GM10847 (cell line): ENCODE measurements around the gene LST1.

Experiments used
- POLR2A ChIP-seq: IDR thresholded peaks from 2 replicates; pipeline ENCODE4 v1.6.1; 2011; ENCODE audit not compliant: insufficient read length; ENCODE audit errors: extremely low read depth

LST1 gene

DNA sequence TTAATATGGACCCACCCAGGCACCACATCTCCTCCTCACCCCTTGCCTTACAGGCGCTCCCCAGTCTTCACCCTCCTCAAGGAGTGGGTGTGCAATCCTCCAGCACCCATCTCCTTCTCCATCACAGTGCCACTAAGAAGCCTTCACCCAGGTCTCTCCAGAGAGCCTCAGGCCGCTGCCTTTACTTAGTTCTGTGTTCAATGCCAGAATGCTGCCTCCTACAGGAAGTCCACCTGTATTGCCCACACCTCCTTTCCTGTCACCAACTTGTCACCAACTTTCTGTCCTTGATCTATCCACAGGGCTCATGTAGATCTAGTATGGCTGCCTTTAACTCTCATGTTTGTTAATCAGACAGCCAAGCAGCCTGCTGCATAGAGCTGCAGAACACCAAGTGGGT lies 586 bp upstream of the LST1 start:
- no peak for TF ChIP-seq POLR2A

GRCh38 chr6:31586599-31587281 lies 663 bp downstream of the LST1 start:
- no peak for TF ChIP-seq POLR2A

GRCh38 chr6:31587791-31588777 lies 2.0 kb downstream of the LST1 start:
- TF ChIP-seq POLR2A = no peak

DNA sequence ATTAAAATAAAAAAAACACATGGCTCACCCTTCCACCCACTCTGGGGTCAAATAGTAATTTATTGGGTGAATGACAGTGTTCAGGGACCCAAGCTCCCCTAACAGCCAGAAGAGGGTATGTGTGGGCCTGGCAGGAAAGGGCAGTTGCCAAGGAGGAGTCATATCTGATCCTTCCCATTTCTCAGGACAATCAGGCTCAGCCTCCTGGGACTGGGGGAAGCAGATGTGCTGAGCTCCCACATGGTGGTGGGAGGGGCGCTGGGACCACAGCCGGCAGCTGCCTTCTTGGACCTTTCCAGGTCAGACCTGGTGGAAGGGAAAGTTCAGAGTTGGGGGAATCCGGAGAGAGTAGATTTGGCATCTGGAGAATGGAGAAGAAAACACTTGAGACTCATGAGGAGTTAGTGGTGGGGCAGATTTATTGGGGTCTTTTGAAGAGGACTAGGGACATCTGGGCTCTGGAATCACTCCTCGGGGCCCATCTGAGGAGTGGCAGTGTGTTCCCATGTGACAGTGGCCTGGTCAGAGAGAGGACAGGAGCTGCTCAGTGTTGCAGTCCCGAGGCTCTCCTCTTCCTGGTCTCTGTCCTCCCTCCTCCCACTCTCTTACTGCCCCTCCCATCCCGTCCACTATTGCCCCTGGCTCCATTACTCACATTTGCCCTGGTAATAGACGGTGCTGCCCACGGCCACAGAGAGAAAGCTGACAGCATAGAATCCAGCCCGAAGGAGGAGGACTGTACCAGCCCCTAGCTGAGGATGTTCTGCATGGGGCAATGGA lies 3.0 kb downstream of the LST1 start:
- no peak for TF ChIP-seq POLR2A

DNA sequence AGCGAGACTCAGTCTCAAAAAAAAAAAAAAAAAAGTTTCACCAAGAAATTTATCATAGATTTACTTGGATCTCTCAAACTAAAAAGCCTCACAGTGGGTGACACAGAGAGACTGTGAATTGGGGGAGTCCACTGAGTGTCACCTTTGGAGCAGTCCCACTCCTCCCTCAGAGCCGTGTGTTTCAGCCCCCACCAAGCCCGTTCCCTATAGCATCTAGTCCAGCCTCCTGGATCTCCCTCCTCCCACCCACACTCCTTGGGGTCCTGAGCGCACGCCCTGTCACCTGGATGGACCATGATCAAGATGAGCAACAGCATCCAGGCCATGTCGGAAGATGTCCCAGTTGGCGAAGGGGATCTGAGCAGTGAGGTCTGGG lies 6.3 kb downstream of the LST1 start:
- TF ChIP-seq POLR2A = no peak

- no peak for TF ChIP-seq POLR2A
Observed at GRCh38 chr6:31597006-31597405, 10.9 kb downstream of the LST1 start.

DNA sequence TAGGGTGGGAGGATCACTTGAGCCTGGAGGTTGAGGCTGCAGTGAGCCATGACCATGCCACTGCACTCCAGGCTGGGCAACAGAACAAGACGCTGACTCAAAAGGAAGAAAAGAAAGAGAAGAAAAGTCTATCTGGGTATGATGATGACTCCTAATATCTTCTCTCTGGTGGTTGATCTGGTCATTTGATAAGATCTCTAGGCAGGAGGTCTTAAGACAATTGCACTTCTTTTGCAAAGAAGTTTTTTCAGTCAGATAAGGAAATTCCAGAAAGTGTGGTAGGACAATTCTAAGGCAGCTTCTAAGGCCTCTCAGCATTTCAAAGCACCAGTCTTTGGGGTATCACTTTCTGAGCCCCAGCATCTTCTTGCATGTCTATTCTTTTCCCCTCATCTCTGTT lies 21.2 kb downstream of the LST1 start:
- TF ChIP-seq POLR2A = no peak

DNA sequence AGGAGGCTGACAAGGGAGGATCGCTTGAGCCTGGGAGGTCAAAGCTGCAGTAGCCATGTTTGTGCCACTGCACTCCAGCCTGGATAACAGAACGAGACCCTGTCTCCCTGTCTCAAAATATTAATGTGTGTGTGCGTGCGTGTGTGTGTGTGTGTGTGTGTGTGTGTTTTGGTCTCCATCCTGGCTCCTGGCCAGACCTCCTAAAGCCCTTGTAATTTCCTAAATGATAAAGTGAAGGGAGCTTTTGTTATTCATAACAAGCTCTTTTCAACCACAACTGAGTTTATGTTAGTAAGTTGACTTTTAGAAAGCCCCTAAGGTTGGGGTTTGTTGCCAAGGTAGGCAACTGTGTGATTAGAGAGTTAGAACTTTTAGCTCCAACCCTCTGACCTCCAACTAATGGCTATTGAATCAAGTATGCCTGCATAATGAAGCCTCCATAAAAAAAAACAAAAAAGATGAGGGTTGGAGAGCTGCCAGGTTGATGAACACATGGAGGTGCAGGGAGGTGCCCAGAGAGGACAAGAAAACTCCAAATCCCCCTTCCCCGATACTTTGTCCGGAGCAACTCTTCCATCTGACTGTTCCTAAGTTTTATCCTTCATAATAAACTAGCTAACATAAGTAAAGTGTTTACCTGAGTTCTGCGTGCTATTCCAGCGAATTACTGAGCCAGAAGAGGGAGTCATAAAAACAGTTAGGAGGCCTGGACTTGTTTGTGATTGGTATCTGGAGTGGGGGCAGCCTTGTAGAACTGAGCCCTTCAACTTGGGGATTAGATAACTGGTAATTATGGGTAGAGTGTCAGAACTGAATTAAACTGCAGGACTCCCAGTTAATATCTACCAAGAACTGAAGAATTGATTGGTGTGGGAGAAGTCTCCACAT lies 23.7 kb downstream of the LST1 start:
- no peak for TF ChIP-seq POLR2A

DNA sequence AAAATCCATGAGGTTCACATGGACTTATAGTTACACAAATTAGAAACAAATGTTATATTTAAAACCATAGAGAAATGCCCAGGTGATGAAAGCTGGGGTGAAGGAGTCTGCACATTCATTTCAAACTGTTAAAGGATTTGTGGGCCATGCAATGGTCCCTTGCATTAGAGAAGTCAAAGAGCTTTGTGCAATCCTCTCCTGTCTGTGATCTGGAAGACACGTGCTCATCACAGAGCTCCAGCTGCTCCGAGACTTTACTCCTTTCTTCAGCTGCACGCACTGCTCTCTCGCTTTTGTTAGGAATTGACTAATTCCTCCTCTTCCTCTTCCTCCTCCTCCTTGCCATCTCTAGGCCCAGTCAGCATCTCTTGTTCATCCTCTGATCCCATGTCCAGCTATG lies 24.9 kb downstream of the LST1 start:
- no peak for TF ChIP-seq POLR2A

DNA sequence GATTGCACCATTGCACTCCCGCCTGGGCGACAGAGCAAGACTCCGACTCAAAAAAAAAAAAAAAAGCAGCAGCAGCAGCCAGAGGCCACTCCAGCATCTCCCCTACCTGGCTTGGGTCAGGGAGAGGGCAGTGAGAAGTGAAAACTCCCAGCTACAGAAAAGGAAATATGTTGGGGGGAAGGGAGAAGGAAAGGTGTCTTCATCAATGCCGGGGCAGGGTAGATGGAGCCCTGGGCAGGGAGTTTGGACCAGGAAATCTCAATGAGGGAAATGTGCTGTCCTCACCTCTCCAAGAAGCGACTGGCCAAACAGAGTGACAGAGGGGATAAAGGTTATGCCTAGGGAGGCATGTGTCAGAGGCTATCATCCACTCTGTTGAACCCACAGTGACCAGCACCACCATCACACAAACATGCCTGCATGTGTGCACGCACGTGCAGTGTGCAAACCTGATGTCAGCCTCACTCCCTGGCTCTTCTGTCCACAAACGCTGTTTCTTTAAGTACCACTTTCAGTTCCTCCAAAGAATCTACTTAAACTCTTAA lies 28.1 kb downstream of the LST1 start:
- no peak for TF ChIP-seq POLR2A

GRCh38 chr6:31614684-31615578 lies 28.9 kb downstream of the LST1 start, which contains the start of gene AIF1:
Gene AIF1, plus strand, starts transcription at chr6:31615234. Its CDS starts 96 bp downstream, at chr6:31615330.
- TF ChIP-seq POLR2A = no peak

- TF ChIP-seq POLR2A = no peak
Observed at GRCh38 chr6:31615748-31616147, 29.7 kb downstream of the LST1 start.

- TF ChIP-seq POLR2A = no peak
Observed at GRCh38 chr6:31617010-31617409, 30.9 kb downstream of the LST1 start.
